HepG2 (cell line): ENCODE data around the gene SEH1L.

Source experiments
- CREB1 ChIP-seq, 2 experiments: fragments of 450-650 bp in 1 of 2; IDR thresholded peaks; 2 replicates each; pipeline ENCODE4 v1.6.1; 2016 to 2017; ENCODE audit warnings: control low read depth in 1 of 2, mild to moderate bottlenecking in 1 of 2, missing compliant biosample characterization in 1 of 2, missing genetic modification characterization in 1 of 2
- CTCF ChIP-seq: sonication (generic); formaldehyde crosslinking; IDR thresholded peaks from 2 replicates; pipeline ENCODE4 v1.5.0; 2020; ENCODE audit warnings: mild to moderate bottlenecking, missing genetic modification reagents, moderate library complexity
- EZH2 ChIP-seq: conservative IDR thresholded peaks from 2 replicates; pipeline ENCODE4 v1.6.1; 2012; ENCODE audit warnings: mild to moderate bottlenecking, low read depth, low read length, moderate library complexity
- GATAD2A ChIP-seq: IDR thresholded peaks from 2 replicates; pipeline ENCODE4 v1.6.1; 2016
- NR2F6 ChIP-seq, 2 experiments: IDR thresholded peaks; 2 replicates each; pipeline ENCODE4 v1.6.1; 2016; ENCODE audit warnings: antibody characterized with exemption in 1 of 2, mild to moderate bottlenecking in 1 of 2
- POLR2A ChIP-seq, 2 experiments: IDR thresholded peaks; 2 replicates each; pipeline ENCODE4 v1.6.1; 2011; ENCODE audit warnings: low read depth in 2 of 2, low read length in 2 of 2, mild to moderate bottlenecking in 1 of 2, moderate library complexity in 1 of 2; ENCODE audit not compliant: insufficient read depth in 1 of 2
- POLR2AphosphoS5 ChIP-seq: IDR thresholded peaks from 2 replicates; pipeline ENCODE4 v1.6.1; 2012; ENCODE audit warnings: low read depth, low read length
- RELA ChIP-seq: sonication (generic); formaldehyde crosslinking; IDR thresholded peaks from 2 replicates; pipeline ENCODE4 v1.4.0; 2020; ENCODE audit warnings: missing genetic modification reagents
- SIN3B ChIP-seq: fragments of 150-350 bp; IDR thresholded peaks from 2 replicates; pipeline ENCODE4 v1.6.1; 2014; ENCODE audit warnings: low read length
- USF2 ChIP-seq, 2 experiments: sonication (generic) in 1 of 2; formaldehyde crosslinking in 1 of 2; IDR thresholded peaks; 2 replicates each; pipeline versions ENCODE4 v1.5.1 to v1.6.1; 2011 to 2020; ENCODE audit warnings: borderline replicate concordance in 1 of 2, low read depth in 1 of 2, low read length in 1 of 2, mild to moderate bottlenecking in 1 of 2, missing genetic modification reagents in 1 of 2, moderate library complexity in 1 of 2
- ZBTB20 ChIP-seq: sonication (generic); formaldehyde crosslinking; IDR thresholded peaks from 2 replicates; pipeline ENCODE4 v1.8.1; 2023; ENCODE audit warnings: missing genetic modification reagents, low read depth, mild to moderate bottlenecking, borderline replicate concordance
- ZBTB26 ChIP-seq: IDR thresholded peaks from 2 replicates; pipeline ENCODE4 v1.6.1; 2016; ENCODE audit warnings: missing compliant biosample characterization, missing genetic modification reagents, borderline replicate concordance
- ZMYM3 ChIP-seq: sonication (generic); formaldehyde crosslinking; IDR thresholded peaks from 2 replicates; pipeline ENCODE4 v1.5.1; 2020; ENCODE audit warnings: mild to moderate bottlenecking, missing genetic modification reagents

GRCh38 chr18:12908706-12909105, 39.1 kb upstream of the SEH1L start:
- TF ChIP-seq CTCF (CRISPR knock-in tag) (no peak), RELA (CRISPR knock-in tag) (no peak), SIN3B (no peak), ZMYM3 (CRISPR knock-in tag) (no peak), POLR2A (IDR thresholded peaks at IDR 0.05; ENCODE audit: insufficient read depth in 1 of 2, low read depth in 2 of 2, low read length in 2 of 2) (no peak), CREB1 (IDR thresholded peaks at IDR 0.05) (no peak), CREB1 (CRISPR knock-in tag; IDR thresholded peaks at IDR 0.05) (no peak), GATAD2A (CRISPR knock-in tag) (no peak), ZBTB26 (CRISPR knock-in tag) (no peak), NR2F6 (IDR thresholded peaks at IDR 0.05) (no peak), NR2F6 (CRISPR knock-in tag; IDR thresholded peaks at IDR 0.05) (no peak), USF2 (IDR thresholded peaks at IDR 0.05; ENCODE audit: low read depth, low read length) (no peak), USF2 (CRISPR knock-in tag; IDR thresholded peaks at IDR 0.05; ENCODE audit: borderline replicate concordance) (no peak), ZBTB20 (CRISPR knock-in tag) (no peak), EZH2 (no peak), POLR2AphosphoS5 (no peak)
